GM12878 (cell line): ENCODE measurements around the gene RAPGEF3. TPM values are rescaled to one million over a fixed set of nuclear protein-coding genes. Genes with fewer than 3 reads are reported as not detected.

Experiments used
- ATAC-seq: fragments of 200-7000 bp; cut with Tn5 transposase; 3 replicates; pipeline ENCODE4 v1.9.1; 2020; ENCODE audit warnings: mild to moderate bottlenecking, moderate library complexity
- BruUV-seq: library from RNA; stranded (reverse); fragments of 400-500 nt; replicated peaks from 2 replicates; lab custom pipeline; 2021; lab: Mats Ljungman, UMichigan
- CTCF ChIA-PET: fragments of 300-600 bp; sonication (Branson Sonifier 250); formaldehyde crosslinking; extraction: SDS; loops from one replicate; lab custom pipeline; 2021; ENCODE audit warnings: inconsistent platforms; lab: Yijun Ruan, JAX
- POLR2A ChIA-PET: fragments of 350-600 bp; formaldehyde crosslinking; extraction: SDS; loops from one replicate; lab custom pipeline; 2021; ENCODE audit warnings: inconsistent platforms; lab: Charles Lee
- RAD21 ChIA-PET: fragments of 300-600 bp; sonication (Branson Sonifier 250); formaldehyde crosslinking; loops from one replicate; lab custom pipeline; 2023; ENCODE audit warnings: antibody characterized with exemption; ENCODE audit not compliant: unreplicated experiment; lab: Charles Lee
- SMC1A ChIA-PET: fragments of 300-600 bp; sonication (Branson Sonifier 250); formaldehyde crosslinking; loops from one replicate; lab custom pipeline; 2023; ENCODE audit not compliant: unreplicated experiment, uncharacterized antibody; lab: Charles Lee
- DNase-seq: peaks from one replicate; pipeline ENCODE4 v3.0.0-alpha.2; 2011; ENCODE audit warnings: low read depth, low spot score
- FAIRE-seq: peaks from 3 replicates; lab custom pipeline; 2011; peaks lifted over from hg19 to GRCh38; lab: Jason Lieb, UNC
- H2AFZ ChIP-seq: 2 replicates; pipeline ENCODE4 v1.6.0; 2011; ENCODE audit warnings: low read depth, low read length, control low read depth; ENCODE audit not compliant: control insufficient read depth
- H3K27ac ChIP-seq: 2 replicates; pipeline ENCODE4 v1.5.1; 2011; ENCODE audit warnings: control low read depth; ENCODE audit not compliant: control insufficient read depth, insufficient read depth
- H3K27me3 ChIP-seq, 2 experiments: replicated peaks in 1 of 2; 2 replicates each; pipeline versions ENCODE4 v1.6.0 to v1.6.1; 2011; ENCODE audit warnings: low read length in 1 of 2; ENCODE audit not compliant: control insufficient read depth in 2 of 2, insufficient read depth in 2 of 2
- H3K36me3 ChIP-seq, 2 experiments: 2 replicates each; pipeline ENCODE4 v1.5.1; 2011; ENCODE audit warnings: low read length in 1 of 2; ENCODE audit not compliant: control insufficient read depth in 2 of 2, insufficient read depth in 2 of 2
- H3K4me1 ChIP-seq: 2 replicates; pipeline ENCODE4 v1.6.1; 2011; ENCODE audit warnings: mild to moderate bottlenecking, low read length, moderate library complexity, mixed read lengths; ENCODE audit not compliant: control insufficient read depth, insufficient read depth
- H3K4me2 ChIP-seq: 2 replicates; pipeline ENCODE4 v1.6.0; 2011; ENCODE audit warnings: control low read depth; ENCODE audit not compliant: control insufficient read depth, insufficient read depth
- H3K4me3 ChIP-seq: fragments of 200-600 bp; sonication (generic); 2 replicates; pipeline ENCODE4 v1.5.1; 2016
- H3K79me2 ChIP-seq: 2 replicates; pipeline ENCODE4 v1.6.0; 2011; ENCODE audit warnings: low read length; ENCODE audit not compliant: control insufficient read depth, insufficient read depth
- H3K9ac ChIP-seq: 2 replicates; pipeline ENCODE4 v1.8.0; 2011; ENCODE audit warnings: low read length, control low read depth, mixed read lengths; ENCODE audit not compliant: control insufficient read depth, insufficient read depth
- H3K9me3 ChIP-seq: replicated peaks from 3 replicates; pipeline ENCODE4 v1.5.1; 2011; ENCODE audit warnings: mild to moderate bottlenecking, low read length; ENCODE audit not compliant: control insufficient read depth, insufficient read depth
- H4K20me1 ChIP-seq: 2 replicates; pipeline ENCODE4 v1.6.0; 2011; ENCODE audit not compliant: control insufficient read depth, insufficient read depth
- BCL11A ChIP-seq: IDR thresholded peaks from 2 replicates; pipeline ENCODE4 v1.6.1; 2011; ENCODE audit warnings: low read depth, low read length
- CHD4 ChIP-seq: fragments of 200-600 bp; sonication (generic); IDR thresholded peaks from 2 replicates; pipeline ENCODE4 v1.6.1; 2016; ENCODE audit warnings: mild to moderate bottlenecking
- LARP7 ChIP-seq: fragments of 450-650 bp; IDR thresholded peaks from 2 replicates; pipeline ENCODE4 v1.6.1; 2017; ENCODE audit warnings: mild to moderate bottlenecking
- NFXL1 ChIP-seq: fragments of 450-650 bp; IDR thresholded peaks from 2 replicates; pipeline ENCODE4 v1.6.1; 2017; ENCODE audit warnings: antibody characterized with exemption, mild to moderate bottlenecking, borderline replicate concordance
- NFYA ChIP-seq: IDR thresholded peaks from 2 replicates; pipeline ENCODE4 v1.6.1; 2011; ENCODE audit warnings: low read depth, mild to moderate bottlenecking, low read length, improper control_type of control experiment, borderline replicate concordance
- SRF ChIP-seq, 2 experiments: IDR thresholded peaks; 2 replicates each; pipeline ENCODE4 v1.6.1; 2011; ENCODE audit warnings: low read depth in 2 of 2, low read length in 2 of 2, mild to moderate bottlenecking in 1 of 2, moderate library complexity in 1 of 2
- TARDBP ChIP-seq: IDR thresholded peaks from 2 replicates; pipeline ENCODE4 v1.6.1; 2016; ENCODE audit warnings: borderline replicate concordance
- ZNF207 ChIP-seq: fragments of 450-650 bp; IDR thresholded peaks from 2 replicates; pipeline ENCODE4 v1.6.1; 2014; ENCODE audit warnings: antibody characterized with exemption, mild to moderate bottlenecking, borderline replicate concordance
- ZNF24 ChIP-seq: fragments of 450-650 bp; IDR thresholded peaks from 2 replicates; pipeline ENCODE4 v1.6.1; 2017; ENCODE audit warnings: antibody characterized with exemption, mild to moderate bottlenecking
- WGBS: methylation state at CpG from one replicate; pipeline ENCODE4 v1.1.6; 2016; ENCODE audit warnings: low lambda C conversion rate; ENCODE audit not compliant: insufficient replicate concordance, insufficient coverage; ENCODE audit errors: missing lambda C conversion rate; 5-methylcytosine and 5-hydroxymethylcytosine counted together
- in situ Hi-C: fragments of 300-500 bp; cut with MboI; formaldehyde crosslinking; loops from 9 replicates; pipeline ENCODE4 v1.14.3; 2018; ENCODE audit warnings: mixed read lengths
- intact Hi-C: fragments of 100-400 bp; cut with micrococcal nuclease; formaldehyde crosslinking; loops from one replicate; pipeline ENCODE4 v1.14.2; 2022; ENCODE audit not compliant: unreplicated experiment
- polyA plus RNA-seq, 11 experiments: library from polyadenylated mRNA; depleted of rRNA in 4 of 11; unstranded in 6 of 11; stranded (reverse) in 5 of 11; fragments of >200 nt; fragmentation: Nextera tagmentation in 4 of 11; fragmentation: Illumina TruSeq in 1 of 11; extraction: Ambion mirVana in 4 of 11; extraction: Trizol in 1 of 11; gene quantifications; 1 replicate in 1 of 11; 2 replicates in 10 of 11; pipeline versions ENCODE4 v1.2.1 to v1.2.3, GENCODE V29; 2011 to 2016; ENCODE audit warnings: inconsistent platforms in 2 of 11, missing spikeins in 2 of 11, low read depth in 1 of 11
- total RNA-seq, 4 experiments: library from RNA; depleted of rRNA in 3 of 4; stranded (reverse); fragments of >200 nt in 3 of 4; fragmentation: Illumina TruSeq in 1 of 4; extraction: Trizol in 1 of 4; gene quantifications; 2 replicates each; pipeline versions ENCODE4 v1.2.1 to v1.2.3, GENCODE V29; 2013 to 2021
- TF ChIP-seq, protein P1 (sequence below): fragments of 450-650 bp; IDR thresholded peaks from 2 replicates; pipeline ENCODE4 v1.6.1; 2018; ENCODE audit warnings: mild to moderate bottlenecking, low read depth, moderate library complexity; ENCODE audit not compliant: partially characterized antibody
- TF ChIP-seq, protein P2 (sequence below): fragments of 450-650 bp; IDR thresholded peaks from 2 replicates; pipeline ENCODE4 v1.6.1; 2017; ENCODE audit warnings: mild to moderate bottlenecking, low read depth, inconsistent platforms; ENCODE audit not compliant: poor library complexity, severe bottlenecking
- TF ChIP-seq, protein P3 (sequence below): IDR thresholded peaks from 2 replicates; pipeline ENCODE4 v1.6.1; 2011; ENCODE audit warnings: borderline replicate concordance, low read depth, mild to moderate bottlenecking, moderate library complexity, low read length; ENCODE audit not compliant: insufficient read depth, poor library complexity, severe bottlenecking
- TF ChIP-seq, protein P4 (sequence below): fragments of 450-650 bp; IDR thresholded peaks from 2 replicates; pipeline ENCODE4 v1.6.1; 2017; ENCODE audit warnings: borderline replicate concordance

RAPGEF3 gene
- total and polyA plus RNA-seq, 10 of the 15 experiments (the other 5 are each of a cell fraction or from before 2014, with no cell fraction given): 0.02 to 0.92 (median 0.31) TPM; not detected in 2

DNA sequence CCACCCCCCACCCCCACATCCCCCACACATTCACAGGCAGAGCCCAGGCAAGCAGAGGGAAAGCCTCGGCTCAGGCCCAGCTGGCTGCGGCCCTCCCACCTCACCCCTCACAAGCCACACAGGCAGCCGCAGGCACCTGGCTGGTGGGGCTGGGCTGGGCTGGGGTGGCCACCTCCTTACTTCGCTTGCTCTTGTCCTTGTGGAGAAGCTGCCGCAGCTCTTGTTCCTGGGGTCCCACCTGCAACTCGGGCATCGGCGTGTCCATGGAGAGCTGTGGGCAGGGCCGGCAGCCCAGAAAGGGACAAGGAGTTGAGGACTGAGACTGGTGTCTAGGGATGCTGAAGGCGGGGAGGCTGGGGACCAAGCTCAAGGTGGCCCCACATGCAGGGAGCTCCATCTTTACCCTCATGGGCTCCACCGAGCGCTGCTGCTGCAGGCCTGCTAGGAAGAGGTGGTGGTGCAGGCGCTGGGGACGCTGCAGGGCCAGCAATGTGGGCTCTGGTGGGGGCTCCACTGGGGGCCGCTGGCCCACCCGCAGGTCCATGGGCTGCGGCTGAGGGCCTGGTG is 39.8 kb upstream of the RAPGEF3 start:
- Histone ChIP-seq H3K9me3 (no peaks in the 10 kb centered on the region), H4K20me1 (no peaks in the 10 kb centered on the region), H3K4me1 (peaks cover 11% of the 10 kb centered on the region), H2AFZ (no peak overlapping the region), H3K27ac (no peak overlapping the region), H3K36me3 (peaks cover 0 to 3% of the 10 kb centered on the region in 2 experiments; a peak in 2 of 4 replicates), H3K9ac (no peak overlapping the region), H3K27me3 (no peaks in the 10 kb centered on the region; a peak in 1 of 4 replicates), H3K4me2 (no peak overlapping the region), H3K79me2 (no peaks in the 10 kb centered on the region; the same call in 1 of the 2 replicates), H3K4me3 (no peak overlapping the region)
- ATAC-seq (no peak), DNase-seq (no peak), FAIRE-seq (no peak)
- BruUV-seq: no TSS peak
- 86% methylated on average over 17 of the region's 17 CpGs for WGBS
- SMC1A ChIA-PET: interaction anchor here (0.9 to 4.0 kb wide), 5 partner anchors 8 to 42 kb away, joined by 4 to 43 read pairs (median 6); no protein-coding TSS in a partner anchor
- intact Hi-C loops: no loop called here
- CTCF ChIA-PET: interaction anchor here (0.6 to 7.9 kb wide), 8 partner anchors 10 to 151 kb away, joined by 3 to 215 read pairs (median 4); no protein-coding TSS in a partner anchor
- POLR2A ChIA-PET: interaction anchor here (1.4 kb wide), 1 partner anchor 39 kb away, joined by 8 read pairs; no protein-coding TSS in a partner anchor
- in situ Hi-C loops: no loop called here
- RAD21 ChIA-PET: interaction anchor here (0.8 to 7.5 kb wide), 6 partner anchors 15 to 147 kb away, joined by 3 to 166 read pairs (median 8); no protein-coding TSS in a partner anchor
- no peak for TF ChIP-seq ZNF24
- TF ChIP-seq, protein P1, sequence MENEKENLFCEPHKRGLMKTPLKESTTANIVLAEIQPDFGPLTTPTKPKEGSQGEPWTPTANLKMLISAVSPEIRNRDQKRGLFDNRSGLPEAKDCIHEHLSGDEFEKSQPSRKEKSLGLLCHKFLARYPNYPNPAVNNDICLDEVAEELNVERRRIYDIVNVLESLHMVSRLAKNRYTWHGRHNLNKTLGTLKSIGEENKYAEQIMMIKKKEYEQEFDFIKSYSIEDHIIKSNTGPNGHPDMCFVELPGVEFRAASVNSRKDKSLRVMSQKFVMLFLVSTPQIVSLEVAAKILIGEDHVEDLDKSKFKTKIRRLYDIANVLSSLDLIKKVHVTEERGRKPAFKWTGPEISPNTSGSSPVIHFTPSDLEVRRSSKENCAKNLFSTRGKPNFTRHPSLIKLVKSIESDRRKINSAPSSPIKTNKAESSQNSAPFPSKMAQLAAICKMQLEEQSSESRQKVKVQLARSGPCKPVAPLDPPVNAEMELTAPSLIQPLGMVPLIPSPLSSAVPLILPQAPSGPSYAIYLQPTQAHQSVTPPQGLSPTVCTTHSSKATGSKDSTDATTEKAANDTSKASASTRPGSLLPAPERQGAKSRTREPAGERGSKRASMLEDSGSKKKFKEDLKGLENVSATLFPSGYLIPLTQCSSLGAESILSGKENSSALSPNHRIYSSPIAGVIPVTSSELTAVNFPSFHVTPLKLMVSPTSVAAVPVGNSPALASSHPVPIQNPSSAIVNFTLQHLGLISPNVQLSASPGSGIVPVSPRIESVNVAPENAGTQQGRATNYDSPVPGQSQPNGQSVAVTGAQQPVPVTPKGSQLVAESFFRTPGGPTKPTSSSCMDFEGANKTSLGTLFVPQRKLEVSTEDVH: no peak
- TF ChIP-seq CHD4: no peak
- no peak for TF ChIP-seq ZNF207
- TF ChIP-seq, protein P2, sequence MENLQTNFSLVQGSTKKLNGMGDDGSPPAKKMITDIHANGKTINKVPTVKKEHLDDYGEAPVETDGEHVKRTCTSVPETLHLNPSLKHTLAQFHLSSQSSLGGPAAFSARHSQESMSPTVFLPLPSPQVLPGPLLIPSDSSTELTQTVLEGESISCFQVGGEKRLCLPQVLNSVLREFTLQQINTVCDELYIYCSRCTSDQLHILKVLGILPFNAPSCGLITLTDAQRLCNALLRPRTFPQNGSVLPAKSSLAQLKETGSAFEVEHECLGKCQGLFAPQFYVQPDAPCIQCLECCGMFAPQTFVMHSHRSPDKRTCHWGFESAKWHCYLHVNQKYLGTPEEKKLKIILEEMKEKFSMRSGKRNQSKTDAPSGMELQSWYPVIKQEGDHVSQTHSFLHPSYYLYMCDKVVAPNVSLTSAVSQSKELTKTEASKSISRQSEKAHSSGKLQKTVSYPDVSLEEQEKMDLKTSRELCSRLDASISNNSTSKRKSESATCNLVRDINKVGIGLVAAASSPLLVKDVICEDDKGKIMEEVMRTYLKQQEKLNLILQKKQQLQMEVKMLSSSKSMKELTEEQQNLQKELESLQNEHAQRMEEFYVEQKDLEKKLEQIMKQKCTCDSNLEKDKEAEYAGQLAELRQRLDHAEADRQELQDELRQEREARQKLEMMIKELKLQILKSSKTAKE: no peak
- TF ChIP-seq NFYA: no peak
- no peak for TF ChIP-seq NFXL1
- no peak for TF ChIP-seq SRF (IDR thresholded peaks at IDR 0.05; ENCODE audit: low read depth in 2 of 2, low read length in 2 of 2)
- TF ChIP-seq, protein P3, sequence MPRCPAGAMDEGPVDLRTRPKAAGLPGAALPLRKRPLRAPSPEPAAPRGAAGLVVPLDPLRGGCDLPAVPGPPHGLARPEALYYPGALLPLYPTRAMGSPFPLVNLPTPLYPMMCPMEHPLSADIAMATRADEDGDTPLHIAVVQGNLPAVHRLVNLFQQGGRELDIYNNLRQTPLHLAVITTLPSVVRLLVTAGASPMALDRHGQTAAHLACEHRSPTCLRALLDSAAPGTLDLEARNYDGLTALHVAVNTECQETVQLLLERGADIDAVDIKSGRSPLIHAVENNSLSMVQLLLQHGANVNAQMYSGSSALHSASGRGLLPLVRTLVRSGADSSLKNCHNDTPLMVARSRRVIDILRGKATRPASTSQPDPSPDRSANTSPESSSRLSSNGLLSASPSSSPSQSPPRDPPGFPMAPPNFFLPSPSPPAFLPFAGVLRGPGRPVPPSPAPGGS: no peak
- TF ChIP-seq BCL11A: no peak
- TF ChIP-seq TARDBP: no peak
- TF ChIP-seq, protein P4, sequence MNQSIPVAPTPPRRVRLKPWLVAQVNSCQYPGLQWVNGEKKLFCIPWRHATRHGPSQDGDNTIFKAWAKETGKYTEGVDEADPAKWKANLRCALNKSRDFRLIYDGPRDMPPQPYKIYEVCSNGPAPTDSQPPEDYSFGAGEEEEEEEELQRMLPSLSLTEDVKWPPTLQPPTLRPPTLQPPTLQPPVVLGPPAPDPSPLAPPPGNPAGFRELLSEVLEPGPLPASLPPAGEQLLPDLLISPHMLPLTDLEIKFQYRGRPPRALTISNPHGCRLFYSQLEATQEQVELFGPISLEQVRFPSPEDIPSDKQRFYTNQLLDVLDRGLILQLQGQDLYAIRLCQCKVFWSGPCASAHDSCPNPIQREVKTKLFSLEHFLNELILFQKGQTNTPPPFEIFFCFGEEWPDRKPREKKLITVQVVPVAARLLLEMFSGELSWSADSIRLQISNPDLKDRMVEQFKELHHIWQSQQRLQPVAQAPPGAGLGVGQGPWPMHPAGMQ: no peak
- TF ChIP-seq LARP7: no peak
